ENCODE data around the gene RTP2. TPM values are rescaled to one million over a fixed set of nuclear protein-coding genes. Genes with fewer than 3 reads are reported as not detected.

Gene RTP2
- total and polyA plus RNA-seq, 2 experiments from 2014 or later = not detected

DNA sequence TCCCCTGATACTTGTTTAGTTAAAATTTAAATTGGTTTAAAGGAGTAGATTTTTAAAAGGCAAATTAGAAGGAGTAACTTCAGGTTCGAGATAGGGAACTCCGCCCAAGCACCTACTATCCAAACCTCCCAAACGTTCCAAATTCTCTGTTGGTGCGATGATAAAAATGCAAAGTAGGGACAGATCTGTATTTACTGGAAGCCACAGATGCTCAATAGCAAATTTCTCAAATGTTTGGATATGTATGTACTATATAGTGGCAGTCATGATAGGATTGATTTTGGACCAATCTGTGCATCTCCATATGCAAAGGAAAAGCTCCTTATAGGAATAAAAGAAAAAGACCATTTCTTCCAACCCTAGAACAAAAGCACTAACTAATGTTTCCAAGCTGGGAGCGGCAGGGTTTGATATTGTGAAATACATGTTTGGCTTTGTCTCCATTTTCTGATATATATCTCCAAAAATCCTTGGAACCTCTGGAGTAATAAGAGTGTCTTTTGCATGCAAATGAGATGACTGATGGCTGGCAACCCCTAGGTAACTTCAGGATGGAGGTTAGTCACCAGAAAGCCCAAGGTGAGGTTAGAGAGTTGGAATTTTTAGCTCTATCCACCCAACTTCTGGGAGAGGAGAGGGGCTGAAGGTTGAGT lies 15.6 kb downstream of the RTP2 start:
- Mint-ChIP-seq H3K4me1 (peaks cover 2% of the 10 kb centered on the region; the same call in 1 of the 3 replicates), H3K9me3 (peaks cover 26% of the 10 kb centered on the region), H3K27me3 (ENCODE audit: insufficient read depth, low read depth, poor library complexity) (peaks cover 1% of the 10 kb centered on the region), H3K4me3 (no peak overlapping the region), H3K27ac (no peak overlapping the region), H3K36me3 (ENCODE audit: low read depth) (peaks cover 23% of the 10 kb centered on the region)
- Histone ChIP-seq H3K4me2 (no peak overlapping the region), H3K36me3 (ENCODE audit: insufficient read depth) (peaks cover 16% of the 10 kb centered on the region), H4K20me1 (replicated peaks; ENCODE audit: insufficient read depth) (no peaks in the 10 kb centered on the region), H3K79me2 (replicated peaks; ENCODE audit: insufficient read depth) (no peaks in the 10 kb centered on the region), H3F3A (replicated peaks; ENCODE audit: low read depth) (no peaks in the 10 kb centered on the region), H3K27me3 (ENCODE audit: insufficient read depth) (no peaks in the 10 kb centered on the region), H2AFZ (no peak overlapping the region), H3K4me3 (no peak overlapping the region), H3K4me1 (ENCODE audit: insufficient read depth) (0 out of 2 replicates have a peak, but pooled peaks cover 7% of the 10 kb centered on the region), H3K9me2 (ENCODE audit: insufficient read depth) (no peaks in the 10 kb centered on the region; the same call in 1 of the 2 replicates), H3K27ac (ENCODE audit: low read depth) (no peak overlapping the region)
- DNase-seq (ENCODE audit: low spot score) = no peak
- ATAC-seq = no peak
- no peak for TF ChIP-seq POLR2AphosphoS5 (IDR thresholded peaks at IDR 0.05; ENCODE audit: low read depth)

DNA sequence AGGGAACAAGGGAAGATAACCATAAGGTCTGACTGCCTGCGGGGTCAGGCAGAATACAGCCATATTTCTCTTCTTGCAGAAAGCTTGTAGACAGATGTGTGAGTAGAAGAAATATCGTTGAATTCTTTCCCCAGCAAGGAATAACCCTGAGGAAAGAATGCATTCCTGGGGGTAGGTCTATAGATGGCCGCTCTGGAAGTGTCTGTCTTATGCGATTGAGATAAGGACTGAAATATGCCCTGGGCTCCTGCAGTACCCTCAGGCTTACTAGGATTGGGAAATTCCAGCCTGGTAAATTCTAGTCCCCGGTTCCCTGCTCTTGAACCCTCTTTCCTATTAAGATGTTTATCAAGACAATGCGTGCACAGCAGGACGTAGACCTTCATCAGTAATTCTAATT lies 16.4 kb downstream of the RTP2 start:
- Histone ChIP-seq H3K79me2 (replicated peaks; ENCODE audit: insufficient read depth) (no peaks in the 10 kb centered on the region), H3K27me3 (ENCODE audit: insufficient read depth) (no peaks in the 10 kb centered on the region), H3K36me3 (ENCODE audit: insufficient read depth) (peaks cover 16% of the 10 kb centered on the region), H3F3A (replicated peaks; ENCODE audit: low read depth) (no peaks in the 10 kb centered on the region), H3K4me3 (no peak overlapping the region), H2AFZ (no peak overlapping the region), H3K4me1 (ENCODE audit: insufficient read depth) (0 out of 2 replicates have a peak, but pooled peaks cover 7% of the 10 kb centered on the region), H4K20me1 (replicated peaks; ENCODE audit: insufficient read depth) (no peaks in the 10 kb centered on the region), H3K27ac (ENCODE audit: low read depth) (no peak overlapping the region), H3K4me2 (no peak overlapping the region), H3K9me2 (ENCODE audit: insufficient read depth) (no peaks in the 10 kb centered on the region; the same call in 1 of the 2 replicates)
- Mint-ChIP-seq H3K9me3 (peaks cover 26% of the 10 kb centered on the region), H3K4me1 (peaks cover 2% of the 10 kb centered on the region; the same call in 1 of the 3 replicates), H3K27ac (no peak overlapping the region), H3K4me3 (no peak overlapping the region), H3K36me3 (ENCODE audit: low read depth) (peaks cover 23% of the 10 kb centered on the region), H3K27me3 (ENCODE audit: insufficient read depth, low read depth, poor library complexity) (peaks cover 1% of the 10 kb centered on the region)
- DNase-seq (ENCODE audit: low spot score) (no peak), ATAC-seq (no peak)
- TF ChIP-seq, protein P1, sequence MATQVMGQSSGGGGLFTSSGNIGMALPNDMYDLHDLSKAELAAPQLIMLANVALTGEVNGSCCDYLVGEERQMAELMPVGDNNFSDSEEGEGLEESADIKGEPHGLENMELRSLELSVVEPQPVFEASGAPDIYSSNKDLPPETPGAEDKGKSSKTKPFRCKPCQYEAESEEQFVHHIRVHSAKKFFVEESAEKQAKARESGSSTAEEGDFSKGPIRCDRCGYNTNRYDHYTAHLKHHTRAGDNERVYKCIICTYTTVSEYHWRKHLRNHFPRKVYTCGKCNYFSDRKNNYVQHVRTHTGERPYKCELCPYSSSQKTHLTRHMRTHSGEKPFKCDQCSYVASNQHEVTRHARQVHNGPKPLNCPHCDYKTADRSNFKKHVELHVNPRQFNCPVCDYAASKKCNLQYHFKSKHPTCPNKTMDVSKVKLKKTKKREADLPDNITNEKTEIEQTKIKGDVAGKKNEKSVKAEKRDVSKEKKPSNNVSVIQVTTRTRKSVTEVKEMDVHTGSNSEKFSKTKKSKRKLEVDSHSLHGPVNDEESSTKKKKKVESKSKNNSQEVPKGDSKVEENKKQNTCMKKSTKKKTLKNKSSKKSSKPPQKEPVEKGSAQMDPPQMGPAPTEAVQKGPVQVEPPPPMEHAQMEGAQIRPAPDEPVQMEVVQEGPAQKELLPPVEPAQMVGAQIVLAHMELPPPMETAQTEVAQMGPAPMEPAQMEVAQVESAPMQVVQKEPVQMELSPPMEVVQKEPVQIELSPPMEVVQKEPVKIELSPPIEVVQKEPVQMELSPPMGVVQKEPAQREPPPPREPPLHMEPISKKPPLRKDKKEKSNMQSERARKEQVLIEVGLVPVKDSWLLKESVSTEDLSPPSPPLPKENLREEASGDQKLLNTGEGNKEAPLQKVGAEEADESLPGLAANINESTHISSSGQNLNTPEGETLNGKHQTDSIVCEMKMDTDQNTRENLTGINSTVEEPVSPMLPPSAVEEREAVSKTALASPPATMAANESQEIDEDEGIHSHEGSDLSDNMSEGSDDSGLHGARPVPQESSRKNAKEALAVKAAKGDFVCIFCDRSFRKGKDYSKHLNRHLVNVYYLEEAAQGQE (IDR thresholded peaks at IDR 0.05; ENCODE audit: unreplicated experiment) = no peak
- TF ChIP-seq EZH2 (IDR thresholded peaks at IDR 0.05; ENCODE audit: low read depth, unreplicated experiment) = no peak
- no peak for TF ChIP-seq ZNF331 (CRISPR knock-in tag; IDR thresholded peaks at IDR 0.05; ENCODE audit: low read depth)
- TF ChIP-seq, protein P2, sequence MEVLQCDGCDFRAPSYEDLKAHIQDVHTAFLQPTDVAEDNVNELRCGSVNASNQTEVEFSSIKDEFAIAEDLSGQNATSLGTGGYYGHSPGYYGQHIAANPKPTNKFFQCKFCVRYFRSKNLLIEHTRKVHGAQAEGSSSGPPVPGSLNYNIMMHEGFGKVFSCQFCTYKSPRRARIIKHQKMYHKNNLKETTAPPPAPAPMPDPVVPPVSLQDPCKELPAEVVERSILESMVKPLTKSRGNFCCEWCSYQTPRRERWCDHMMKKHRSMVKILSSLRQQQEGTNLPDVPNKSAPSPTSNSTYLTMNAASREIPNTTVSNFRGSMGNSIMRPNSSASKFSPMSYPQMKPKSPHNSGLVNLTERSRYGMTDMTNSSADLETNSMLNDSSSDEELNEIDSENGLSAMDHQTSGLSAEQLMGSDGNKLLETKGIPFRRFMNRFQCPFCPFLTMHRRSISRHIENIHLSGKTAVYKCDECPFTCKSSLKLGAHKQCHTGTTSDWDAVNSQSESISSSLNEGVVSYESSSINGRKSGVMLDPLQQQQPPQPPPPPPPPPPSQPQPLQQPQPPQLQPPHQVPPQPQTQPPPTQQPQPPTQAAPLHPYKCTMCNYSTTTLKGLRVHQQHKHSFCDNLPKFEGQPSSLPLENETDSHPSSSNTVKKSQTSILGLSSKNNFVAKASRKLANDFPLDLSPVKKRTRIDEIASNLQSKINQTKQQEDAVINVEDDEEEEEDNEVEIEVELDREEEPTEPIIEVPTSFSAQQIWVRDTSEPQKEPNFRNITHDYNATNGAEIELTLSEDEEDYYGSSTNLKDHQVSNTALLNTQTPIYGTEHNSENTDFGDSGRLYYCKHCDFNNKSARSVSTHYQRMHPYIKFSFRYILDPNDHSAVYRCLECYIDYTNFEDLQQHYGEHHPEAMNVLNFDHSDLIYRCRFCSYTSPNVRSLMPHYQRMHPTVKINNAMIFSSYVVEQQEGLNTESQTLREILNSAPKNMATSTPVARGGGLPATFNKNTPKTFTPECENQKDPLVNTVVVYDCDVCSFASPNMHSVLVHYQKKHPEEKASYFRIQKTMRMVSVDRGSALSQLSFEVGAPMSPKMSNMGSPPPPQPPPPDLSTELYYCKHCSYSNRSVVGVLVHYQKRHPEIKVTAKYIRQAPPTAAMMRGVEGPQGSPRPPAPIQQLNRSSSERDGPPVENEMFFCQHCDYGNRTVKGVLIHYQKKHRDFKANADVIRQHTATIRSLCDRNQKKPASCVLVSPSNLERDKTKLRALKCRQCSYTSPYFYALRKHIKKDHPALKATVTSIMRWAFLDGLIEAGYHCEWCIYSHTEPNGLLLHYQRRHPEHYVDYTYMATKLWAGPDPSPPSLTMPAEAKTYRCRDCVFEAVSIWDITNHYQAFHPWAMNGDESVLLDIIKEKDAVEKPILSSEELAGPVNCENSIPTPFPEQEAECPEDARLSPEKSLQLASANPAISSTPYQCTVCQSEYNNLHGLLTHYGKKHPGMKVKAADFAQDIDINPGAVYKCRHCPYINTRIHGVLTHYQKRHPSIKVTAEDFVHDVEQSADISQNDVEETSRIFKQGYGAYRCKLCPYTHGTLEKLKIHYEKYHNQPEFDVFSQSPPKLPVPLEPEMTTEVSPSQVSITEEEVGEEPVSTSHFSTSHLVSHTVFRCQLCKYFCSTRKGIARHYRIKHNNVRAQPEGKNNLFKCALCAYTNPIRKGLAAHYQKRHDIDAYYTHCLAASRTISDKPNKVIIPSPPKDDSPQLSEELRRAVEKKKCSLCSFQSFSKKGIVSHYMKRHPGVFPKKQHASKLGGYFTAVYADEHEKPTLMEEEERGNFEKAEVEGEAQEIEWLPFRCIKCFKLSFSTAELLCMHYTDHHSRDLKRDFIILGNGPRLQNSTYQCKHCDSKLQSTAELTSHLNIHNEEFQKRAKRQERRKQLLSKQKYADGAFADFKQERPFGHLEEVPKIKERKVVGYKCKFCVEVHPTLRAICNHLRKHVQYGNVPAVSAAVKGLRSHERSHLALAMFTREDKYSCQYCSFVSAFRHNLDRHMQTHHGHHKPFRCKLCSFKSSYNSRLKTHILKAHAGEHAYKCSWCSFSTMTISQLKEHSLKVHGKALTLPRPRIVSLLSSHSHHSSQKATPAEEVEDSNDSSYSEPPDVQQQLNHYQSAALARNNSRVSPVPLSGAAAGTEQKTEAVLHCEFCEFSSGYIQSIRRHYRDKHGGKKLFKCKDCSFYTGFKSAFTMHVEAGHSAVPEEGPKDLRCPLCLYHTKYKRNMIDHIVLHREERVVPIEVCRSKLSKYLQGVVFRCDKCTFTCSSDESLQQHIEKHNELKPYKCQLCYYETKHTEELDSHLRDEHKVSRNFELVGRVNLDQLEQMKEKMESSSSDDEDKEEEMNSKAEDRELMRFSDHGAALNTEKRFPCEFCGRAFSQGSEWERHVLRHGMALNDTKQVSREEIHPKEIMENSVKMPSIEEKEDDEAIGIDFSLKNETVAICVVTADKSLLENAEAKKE (CRISPR knock-in tag; IDR thresholded peaks at IDR 0.05) = no peak
- TF ChIP-seq CREB1 (CRISPR knock-in tag; IDR thresholded peaks at IDR 0.05; ENCODE audit: low read depth) = no peak
- TF ChIP-seq POLR2AphosphoS5 (IDR thresholded peaks at IDR 0.05; ENCODE audit: low read depth) = no peak
- no peak for TF ChIP-seq NANOG (IDR thresholded peaks at IDR 0.05; ENCODE audit: borderline replicate concordance)
- TF ChIP-seq EZH2phosphoT487 (IDR thresholded peaks at IDR 0.05; ENCODE audit: unreplicated experiment) = no peak
- no peak for TF ChIP-seq JUNB (IDR thresholded peaks at IDR 0.05; ENCODE audit: unreplicated experiment)
- TF ChIP-seq, protein P3, sequence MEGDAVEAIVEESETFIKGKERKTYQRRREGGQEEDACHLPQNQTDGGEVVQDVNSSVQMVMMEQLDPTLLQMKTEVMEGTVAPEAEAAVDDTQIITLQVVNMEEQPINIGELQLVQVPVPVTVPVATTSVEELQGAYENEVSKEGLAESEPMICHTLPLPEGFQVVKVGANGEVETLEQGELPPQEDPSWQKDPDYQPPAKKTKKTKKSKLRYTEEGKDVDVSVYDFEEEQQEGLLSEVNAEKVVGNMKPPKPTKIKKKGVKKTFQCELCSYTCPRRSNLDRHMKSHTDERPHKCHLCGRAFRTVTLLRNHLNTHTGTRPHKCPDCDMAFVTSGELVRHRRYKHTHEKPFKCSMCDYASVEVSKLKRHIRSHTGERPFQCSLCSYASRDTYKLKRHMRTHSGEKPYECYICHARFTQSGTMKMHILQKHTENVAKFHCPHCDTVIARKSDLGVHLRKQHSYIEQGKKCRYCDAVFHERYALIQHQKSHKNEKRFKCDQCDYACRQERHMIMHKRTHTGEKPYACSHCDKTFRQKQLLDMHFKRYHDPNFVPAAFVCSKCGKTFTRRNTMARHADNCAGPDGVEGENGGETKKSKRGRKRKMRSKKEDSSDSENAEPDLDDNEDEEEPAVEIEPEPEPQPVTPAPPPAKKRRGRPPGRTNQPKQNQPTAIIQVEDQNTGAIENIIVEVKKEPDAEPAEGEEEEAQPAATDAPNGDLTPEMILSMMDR (conservative IDR thresholded peaks at IDR 0.05; ENCODE audit: low read depth in 2 of 2) = no peak

All from GM23338 (cell line).